Activated CD4-positive, alpha-beta memory T cell treated with anti-CD3 and anti-CD28 coated beads for 36 hours (primary cell): Measurements from ENCODE around the gene ACSM5. TPM values are rescaled to one million over a fixed set of nuclear protein-coding genes. Genes with fewer than 3 reads are reported as not detected.

Experiments
- CTCF ChIA-PET: fragments of 350-600 bp; sonication (Branson Sonifier 250); formaldehyde crosslinking; loops from one replicate; lab custom pipeline; 2021; ENCODE audit warnings: antibody characterized with exemption, inconsistent platforms; lab: Charles Lee
- POLR2A ChIA-PET: fragments of 350-600 bp; sonication (Branson Sonifier 250); formaldehyde crosslinking; loops from one replicate; lab custom pipeline; 2021; ENCODE audit warnings: antibody characterized with exemption; lab: Charles Lee
- DNase-seq: peaks from one replicate; pipeline ENCODE4 v3.0.0-alpha.2; 2020
- H3K27ac Mint-ChIP-seq: one replicate; pipeline ENCODE4 v1.8.0; 2021; ENCODE audit warnings: mixed read lengths
- H3K27me3 Mint-ChIP-seq: one replicate; pipeline ENCODE4 v1.8.0; 2021; ENCODE audit warnings: mixed read lengths
- H3K36me3 Mint-ChIP-seq: one replicate; pipeline ENCODE4 v1.8.0; 2021; ENCODE audit warnings: mixed read lengths
- H3K4me1 Mint-ChIP-seq: one replicate; pipeline ENCODE4 v1.8.0; 2021; ENCODE audit warnings: low read depth, mixed read lengths
- H3K4me3 Mint-ChIP-seq: one replicate; pipeline ENCODE4 v1.8.0; 2021; ENCODE audit warnings: mild to moderate bottlenecking, mixed read lengths
- H3K9me3 Mint-ChIP-seq: one replicate; pipeline ENCODE4 v1.8.0; 2021; ENCODE audit warnings: mixed read lengths
- intact Hi-C: fragments of 100-400 bp; cut with micrococcal nuclease; formaldehyde crosslinking; loops from one replicate; pipeline ENCODE4 v1.15.1; 2023
- total RNA-seq, 2 experiments: library from RNA; stranded (reverse); gene quantifications; one replicate each; pipeline ENCODE4 v1.2.3, GENCODE V29; 2021

Gene ACSM5
- total RNA-seq, 2 experiments from 2014 or later = not detected

- Mint-ChIP-seq H3K27me3 (peaks cover 3% of the 10 kb centered on the region), H3K4me1 (no peaks in the 10 kb centered on the region), H3K4me3 (no peak overlapping the region), H3K9me3 (no peaks in the 10 kb centered on the region), H3K27ac (no peak overlapping the region), H3K36me3 (no peaks in the 10 kb centered on the region)
- ChIA-PET POLR2A (interaction anchor here (1.3 kb wide), 1 partner anchor 479 kb away, joined by 3 read pairs; no protein-coding TSS in a partner anchor), CTCF (interaction anchor here (0.6 to 6.2 kb wide), 24 partner anchors 9 to 803 kb away, joined by 3 to 125 read pairs (median 4); no protein-coding TSS in a partner anchor)
- DNase-seq = peak; percentile 66
- intact Hi-C loops = no loop called here
These were observed 23.2 kb upstream of the ACSM5 start for GRCh38 chr16:20385844-20386832.

GRCh38 chr16:20387978-20388377 is 21.4 kb upstream of the ACSM5 start:
- DNase-seq = no peak
- Mint-ChIP-seq H3K4me3 (no peak overlapping the region), H3K4me1 (no peaks in the 10 kb centered on the region), H3K27ac (no peak overlapping the region), H3K9me3 (no peaks in the 10 kb centered on the region), H3K36me3 (no peaks in the 10 kb centered on the region), H3K27me3 (peaks cover 3% of the 10 kb centered on the region)
- CTCF ChIA-PET = interaction anchor here (6.2 kb wide), 1 partner anchor 481 kb away, joined by 125 read pairs; no protein-coding TSS in a partner anchor
- intact Hi-C loops = no loop called here
- POLR2A ChIA-PET = no interaction called here

DNA sequence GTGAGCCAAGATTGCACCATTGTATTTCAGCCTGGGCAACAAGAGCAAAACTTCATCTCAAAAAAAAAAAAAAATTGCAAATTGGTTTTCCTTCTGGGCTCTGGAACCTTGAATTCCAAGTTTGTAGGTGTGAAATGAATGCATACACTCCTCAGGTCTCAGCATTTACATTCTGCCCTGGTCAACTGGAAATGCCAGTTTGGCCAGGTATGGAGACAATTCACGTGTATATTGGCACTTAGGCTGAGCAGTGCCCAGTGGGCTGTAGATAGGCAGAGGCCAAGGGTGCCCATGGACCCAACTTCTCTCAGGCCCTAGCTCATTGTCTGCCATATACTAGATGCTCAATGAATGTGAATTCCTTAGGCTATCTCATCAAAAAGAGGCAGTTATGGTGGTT is 20.5 kb upstream of the ACSM5 start:
- Mint-ChIP-seq H3K4me3 (no peak overlapping the region), H3K4me1 (no peaks in the 10 kb centered on the region), H3K9me3 (no peaks in the 10 kb centered on the region), H3K27ac (no peak overlapping the region), H3K36me3 (no peaks in the 10 kb centered on the region), H3K27me3 (peaks cover 3% of the 10 kb centered on the region)
- POLR2A ChIA-PET = no interaction called here
- intact Hi-C loops = no loop called here
- no peak for DNase-seq
- CTCF ChIA-PET = no interaction called here

GRCh38 chr16:20391045-20391444 is 18.3 kb upstream of the ACSM5 start:
- no peaks in the 10 kb centered on the region for H3K4me1 Mint-ChIP-seq
- ChIA-PET CTCF (no interaction called here), POLR2A (no interaction called here)
- H3K27me3 Mint-ChIP-seq = peaks cover 3% of the 10 kb centered on the region
- H3K4me3 Mint-ChIP-seq = no peak overlapping the region
- no peak overlapping the region for H3K27ac Mint-ChIP-seq
- intact Hi-C loops = no loop called here
- H3K9me3 Mint-ChIP-seq = no peaks in the 10 kb centered on the region
- no peak for DNase-seq
- no peaks in the 10 kb centered on the region for H3K36me3 Mint-ChIP-seq

DNA sequence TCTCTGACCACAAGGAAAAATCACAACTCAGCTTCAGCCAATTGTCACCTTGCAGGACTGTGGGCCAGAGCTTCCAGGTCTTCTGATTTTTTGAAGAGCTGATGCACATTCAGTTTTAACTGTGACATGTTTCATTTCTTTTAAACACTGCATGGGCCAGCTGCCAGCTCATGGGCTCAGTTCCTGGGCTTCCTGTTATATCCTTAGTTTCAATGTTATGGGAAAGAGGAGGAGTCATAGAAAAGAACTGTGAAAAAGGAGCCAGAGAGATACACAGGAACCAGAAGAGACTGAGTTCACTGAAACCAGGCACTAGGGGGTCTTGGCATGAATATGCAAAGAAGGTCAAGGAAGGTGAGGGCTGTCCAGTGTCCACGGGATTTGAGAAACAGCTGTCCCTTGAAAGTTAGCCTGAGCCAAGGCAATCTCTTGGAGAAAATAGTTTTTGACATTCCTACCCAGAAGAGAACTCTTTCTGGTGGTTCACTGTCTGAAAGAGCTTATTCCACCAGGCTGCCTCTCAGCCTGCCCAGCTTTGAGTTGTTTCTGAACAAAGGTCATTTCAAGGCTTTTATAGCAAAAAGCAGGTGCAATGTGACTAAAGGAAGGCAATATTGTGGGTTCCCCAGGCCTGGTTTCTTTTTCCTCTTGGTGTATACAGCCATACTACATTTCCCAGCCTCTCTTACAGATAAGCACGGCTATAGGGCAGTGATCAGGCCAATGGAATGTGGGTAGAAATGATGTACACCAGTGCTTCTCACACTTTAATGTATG is 15.3 kb upstream of the ACSM5 start:
- Mint-ChIP-seq H3K4me3 (no peak overlapping the region), H3K27me3 (no peaks in the 10 kb centered on the region), H3K4me1 (no peaks in the 10 kb centered on the region), H3K36me3 (no peaks in the 10 kb centered on the region), H3K27ac (no peak overlapping the region), H3K9me3 (no peaks in the 10 kb centered on the region)
- no peak for DNase-seq
- intact Hi-C loops = no loop called here
- ChIA-PET POLR2A (no interaction called here), CTCF (interaction anchor here (6.0 kb wide), 1 partner anchor 10 kb away, joined by 45 read pairs; no protein-coding TSS in a partner anchor)

DNA sequence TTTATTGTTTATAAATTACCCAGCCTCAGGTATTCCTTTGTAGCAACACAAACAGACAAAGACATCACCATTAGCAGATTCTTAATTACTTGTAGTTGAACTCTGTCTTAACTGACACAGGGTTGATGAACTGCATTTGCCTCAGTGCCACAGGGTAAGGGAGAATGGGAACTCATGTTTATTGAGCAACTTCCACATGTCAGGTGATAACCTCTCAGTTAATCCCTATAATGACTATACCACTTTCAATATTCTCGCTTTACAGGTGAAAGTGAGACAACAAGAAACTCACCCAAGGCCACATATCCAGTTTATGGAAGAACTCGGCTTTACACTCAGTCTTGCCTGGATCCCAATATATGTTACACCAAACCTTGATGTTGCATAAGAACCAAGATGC is 13.4 kb upstream of the ACSM5 start:
- CTCF ChIA-PET = interaction anchor here (6.0 kb wide), 1 partner anchor 12 kb away, joined by 45 read pairs; no protein-coding TSS in a partner anchor
- no peak for DNase-seq
- Mint-ChIP-seq H3K9me3 (no peaks in the 10 kb centered on the region), H3K36me3 (no peaks in the 10 kb centered on the region), H3K4me3 (no peak overlapping the region), H3K4me1 (no peaks in the 10 kb centered on the region), H3K27ac (no peak overlapping the region), H3K27me3 (no peaks in the 10 kb centered on the region)
- intact Hi-C loops = no loop called here
- POLR2A ChIA-PET = no interaction called here

DNA sequence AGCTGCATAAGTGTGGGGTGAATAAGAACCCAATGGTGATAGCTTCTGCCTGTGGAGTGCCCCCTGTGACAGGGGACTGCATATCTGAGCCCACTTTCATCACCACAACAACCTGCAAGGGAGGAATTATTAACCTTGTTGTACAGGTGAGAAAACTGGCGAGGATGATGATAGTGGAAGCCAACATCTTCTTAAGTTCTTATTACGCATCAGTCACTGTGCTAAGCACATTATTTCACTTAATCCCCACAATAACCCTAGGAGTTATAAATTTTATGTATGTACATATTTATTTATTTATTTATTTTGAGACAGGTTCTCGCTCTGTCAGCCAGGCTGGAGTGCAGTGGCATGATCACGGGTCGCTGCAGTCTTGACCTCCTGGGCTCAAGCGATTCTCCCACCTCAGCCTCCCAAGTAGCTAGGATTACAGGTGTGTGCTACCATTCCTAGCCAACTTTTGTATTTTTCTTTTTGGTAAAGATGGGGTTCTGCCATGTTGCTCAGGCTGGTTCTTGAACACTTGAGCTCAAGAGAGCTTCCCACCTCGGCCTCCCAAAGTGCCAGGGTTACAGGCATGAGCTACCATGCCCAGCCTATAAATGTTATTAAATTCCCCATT is 12.4 kb upstream of the ACSM5 start:
- Mint-ChIP-seq H3K4me3 (no peak overlapping the region), H3K9me3 (no peaks in the 10 kb centered on the region), H3K4me1 (no peaks in the 10 kb centered on the region), H3K36me3 (no peaks in the 10 kb centered on the region), H3K27me3 (no peaks in the 10 kb centered on the region), H3K27ac (no peak overlapping the region)
- ChIA-PET CTCF (interaction anchor here (6.0 kb wide), 1 partner anchor 13 kb away, joined by 45 read pairs; no protein-coding TSS in a partner anchor), POLR2A (no interaction called here)
- intact Hi-C loops = no loop called here
- no peak for DNase-seq

GRCh38 chr16:20397468-20398074 is 11.8 kb upstream of the ACSM5 start:
- ChIA-PET POLR2A (no interaction called here), CTCF (interaction anchor here (6.0 kb wide), 1 partner anchor 13 kb away, joined by 45 read pairs; no protein-coding TSS in a partner anchor)

DNA sequence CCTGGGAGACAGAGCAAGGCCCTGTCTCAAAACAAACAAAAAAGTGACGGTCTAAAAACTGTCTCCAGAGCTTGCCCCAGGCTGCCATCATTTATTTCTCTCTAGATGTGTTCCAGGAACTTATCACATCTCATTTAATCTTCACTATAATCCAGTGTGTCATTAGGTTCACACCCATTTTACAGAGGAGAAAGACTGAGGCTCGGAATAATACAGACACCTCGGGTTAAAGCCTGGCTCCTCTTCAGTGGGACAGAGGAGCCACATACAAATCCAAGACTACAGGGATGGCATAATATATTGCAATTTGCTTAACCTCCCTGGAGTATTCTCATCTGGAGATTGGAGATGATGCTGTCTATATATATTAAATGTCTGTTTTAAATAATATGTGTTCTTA is 10.7 kb upstream of the ACSM5 start:
- ChIA-PET CTCF (no interaction called here), POLR2A (no interaction called here)
- no peaks in the 10 kb centered on the region for H3K4me1 Mint-ChIP-seq
- H3K9me3 Mint-ChIP-seq = no peaks in the 10 kb centered on the region
- H3K4me3 Mint-ChIP-seq = no peak overlapping the region
- intact Hi-C loops = no loop called here
- no peaks in the 10 kb centered on the region for H3K27me3 Mint-ChIP-seq
- H3K27ac Mint-ChIP-seq = no peak overlapping the region
- H3K36me3 Mint-ChIP-seq = no peaks in the 10 kb centered on the region
- no peak for DNase-seq

More at GRCh38 chr16:20397468-20398074, 11.8 kb upstream of the ACSM5 start:
- intact Hi-C loops = no loop called here
- Mint-ChIP-seq H3K4me1 (no peaks in the 10 kb centered on the region), H3K36me3 (no peaks in the 10 kb centered on the region), H3K27me3 (no peaks in the 10 kb centered on the region), H3K9me3 (no peaks in the 10 kb centered on the region), H3K27ac (no peak overlapping the region), H3K4me3 (no peak overlapping the region)
- no peak for DNase-seq

DNA sequence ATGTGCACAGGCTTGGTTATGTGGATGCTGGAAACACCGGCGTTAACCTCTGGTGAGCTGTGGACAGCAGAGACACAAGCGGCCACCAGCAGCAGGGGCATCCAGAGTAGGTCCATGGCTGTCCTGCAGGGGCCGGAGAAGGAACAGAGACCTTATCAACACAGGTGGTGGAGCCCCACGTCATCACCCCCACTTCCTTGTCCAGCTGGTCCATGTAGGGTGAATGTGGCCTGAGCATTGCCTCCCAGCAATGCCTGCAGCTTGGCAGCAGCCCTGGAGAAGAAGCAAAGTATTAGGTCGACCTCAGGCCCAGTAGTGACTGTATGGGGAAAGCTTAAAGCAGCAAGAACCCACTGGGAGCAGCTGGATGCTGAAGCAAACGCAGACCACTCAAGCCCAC is 10.1 kb upstream of the ACSM5 start:
- intact Hi-C loops = no loop called here
- H3K27ac Mint-ChIP-seq = no peak overlapping the region
- H3K4me1 Mint-ChIP-seq = no peaks in the 10 kb centered on the region
- CTCF ChIA-PET = interaction anchor here (3.8 kb wide), 1 partner anchor 14 kb away, joined by 17 read pairs; no protein-coding TSS in a partner anchor
- POLR2A ChIA-PET = no interaction called here
- H3K27me3 Mint-ChIP-seq = no peaks in the 10 kb centered on the region
- DNase-seq = no peak
- no peaks in the 10 kb centered on the region for H3K9me3 Mint-ChIP-seq
- no peaks in the 10 kb centered on the region for H3K36me3 Mint-ChIP-seq
- no peak overlapping the region for H3K4me3 Mint-ChIP-seq

DNA sequence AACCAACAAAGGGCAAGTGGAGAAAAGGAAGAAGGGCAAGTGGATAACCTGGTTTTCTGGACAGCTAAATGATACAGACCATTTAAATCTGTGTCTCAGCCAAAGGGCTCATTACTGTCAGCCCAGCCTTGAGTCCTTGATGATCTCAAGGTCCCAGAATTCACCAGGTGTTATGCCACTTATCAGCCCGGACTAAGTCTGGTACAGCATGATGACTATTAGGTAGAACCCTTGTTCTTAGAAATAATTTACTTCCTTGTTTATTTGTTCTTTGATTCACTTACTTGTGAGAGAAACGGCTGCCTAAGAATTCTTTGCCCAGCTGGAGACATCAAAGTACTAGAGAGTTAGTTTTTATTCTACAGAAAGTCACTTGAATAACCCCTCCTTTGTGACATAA is 8.3 kb upstream of the ACSM5 start:
- no peak overlapping the region for H3K27ac Mint-ChIP-seq
- ChIA-PET POLR2A (no interaction called here), CTCF (interaction anchor here (3.8 kb wide), 1 partner anchor 16 kb away, joined by 17 read pairs; no protein-coding TSS in a partner anchor)
- no peaks in the 10 kb centered on the region for H3K27me3 Mint-ChIP-seq
- no peaks in the 10 kb centered on the region for H3K4me1 Mint-ChIP-seq
- no peak overlapping the region for H3K4me3 Mint-ChIP-seq
- H3K9me3 Mint-ChIP-seq = no peaks in the 10 kb centered on the region
- DNase-seq = no peak
- intact Hi-C loops = no loop called here
- no peaks in the 10 kb centered on the region for H3K36me3 Mint-ChIP-seq
